ENCODE measurements around the gene KRTAP10-4.

DNA sequence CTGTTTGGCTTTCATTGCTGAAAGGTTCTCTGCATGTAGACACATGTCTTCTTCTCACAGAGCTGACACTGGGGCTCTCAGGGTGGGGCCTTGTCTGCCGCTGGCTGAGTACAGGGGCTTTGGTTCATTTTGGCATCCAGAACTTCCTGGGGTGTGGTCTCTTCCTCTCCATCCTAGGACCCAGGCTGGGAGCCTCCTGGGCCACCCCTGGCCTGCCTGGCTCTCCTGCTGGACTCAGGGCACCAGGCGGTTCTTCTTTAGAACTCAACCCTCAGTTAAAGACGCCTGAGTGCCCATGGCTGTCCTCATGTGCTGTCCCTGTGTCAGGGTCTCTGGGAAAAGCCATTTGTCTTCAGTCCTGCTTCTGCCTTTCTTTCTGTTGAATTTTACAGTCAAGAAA, 12.4 kb downstream of the KRTAP10-4 start:
- TF ChIP-seq CTCF (conservative IDR thresholded peaks at IDR 0.05; ENCODE audit: low read depth in 2 of 2), result no peak
- TF ChIP-seq EZH2phosphoT487 (IDR thresholded peaks at IDR 0.05; ENCODE audit: unreplicated experiment), result no peak
- no peak for TF ChIP-seq EZH2 (IDR thresholded peaks at IDR 0.05; ENCODE audit: low read depth, unreplicated experiment)
- no peak for TF ChIP-seq ZNF331 (CRISPR knock-in tag; IDR thresholded peaks at IDR 0.05; ENCODE audit: low read depth)
- no peak for TF ChIP-seq NANOG (IDR thresholded peaks at IDR 0.05; ENCODE audit: borderline replicate concordance)
- no peak for TF ChIP-seq CREB1 (CRISPR knock-in tag; IDR thresholded peaks at IDR 0.05; ENCODE audit: low read depth)
- TF ChIP-seq POLR2AphosphoS5 (IDR thresholded peaks at IDR 0.05; ENCODE audit: low read depth), result no peak
- TF ChIP-seq, protein P1, sequence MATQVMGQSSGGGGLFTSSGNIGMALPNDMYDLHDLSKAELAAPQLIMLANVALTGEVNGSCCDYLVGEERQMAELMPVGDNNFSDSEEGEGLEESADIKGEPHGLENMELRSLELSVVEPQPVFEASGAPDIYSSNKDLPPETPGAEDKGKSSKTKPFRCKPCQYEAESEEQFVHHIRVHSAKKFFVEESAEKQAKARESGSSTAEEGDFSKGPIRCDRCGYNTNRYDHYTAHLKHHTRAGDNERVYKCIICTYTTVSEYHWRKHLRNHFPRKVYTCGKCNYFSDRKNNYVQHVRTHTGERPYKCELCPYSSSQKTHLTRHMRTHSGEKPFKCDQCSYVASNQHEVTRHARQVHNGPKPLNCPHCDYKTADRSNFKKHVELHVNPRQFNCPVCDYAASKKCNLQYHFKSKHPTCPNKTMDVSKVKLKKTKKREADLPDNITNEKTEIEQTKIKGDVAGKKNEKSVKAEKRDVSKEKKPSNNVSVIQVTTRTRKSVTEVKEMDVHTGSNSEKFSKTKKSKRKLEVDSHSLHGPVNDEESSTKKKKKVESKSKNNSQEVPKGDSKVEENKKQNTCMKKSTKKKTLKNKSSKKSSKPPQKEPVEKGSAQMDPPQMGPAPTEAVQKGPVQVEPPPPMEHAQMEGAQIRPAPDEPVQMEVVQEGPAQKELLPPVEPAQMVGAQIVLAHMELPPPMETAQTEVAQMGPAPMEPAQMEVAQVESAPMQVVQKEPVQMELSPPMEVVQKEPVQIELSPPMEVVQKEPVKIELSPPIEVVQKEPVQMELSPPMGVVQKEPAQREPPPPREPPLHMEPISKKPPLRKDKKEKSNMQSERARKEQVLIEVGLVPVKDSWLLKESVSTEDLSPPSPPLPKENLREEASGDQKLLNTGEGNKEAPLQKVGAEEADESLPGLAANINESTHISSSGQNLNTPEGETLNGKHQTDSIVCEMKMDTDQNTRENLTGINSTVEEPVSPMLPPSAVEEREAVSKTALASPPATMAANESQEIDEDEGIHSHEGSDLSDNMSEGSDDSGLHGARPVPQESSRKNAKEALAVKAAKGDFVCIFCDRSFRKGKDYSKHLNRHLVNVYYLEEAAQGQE (IDR thresholded peaks at IDR 0.05; ENCODE audit: unreplicated experiment), result no peak
- no peak for TF ChIP-seq JUNB (IDR thresholded peaks at IDR 0.05; ENCODE audit: unreplicated experiment)
- TF ChIP-seq ETS1 (IDR thresholded peaks at IDR 0.05), result no peak
- TF ChIP-seq, protein P2, sequence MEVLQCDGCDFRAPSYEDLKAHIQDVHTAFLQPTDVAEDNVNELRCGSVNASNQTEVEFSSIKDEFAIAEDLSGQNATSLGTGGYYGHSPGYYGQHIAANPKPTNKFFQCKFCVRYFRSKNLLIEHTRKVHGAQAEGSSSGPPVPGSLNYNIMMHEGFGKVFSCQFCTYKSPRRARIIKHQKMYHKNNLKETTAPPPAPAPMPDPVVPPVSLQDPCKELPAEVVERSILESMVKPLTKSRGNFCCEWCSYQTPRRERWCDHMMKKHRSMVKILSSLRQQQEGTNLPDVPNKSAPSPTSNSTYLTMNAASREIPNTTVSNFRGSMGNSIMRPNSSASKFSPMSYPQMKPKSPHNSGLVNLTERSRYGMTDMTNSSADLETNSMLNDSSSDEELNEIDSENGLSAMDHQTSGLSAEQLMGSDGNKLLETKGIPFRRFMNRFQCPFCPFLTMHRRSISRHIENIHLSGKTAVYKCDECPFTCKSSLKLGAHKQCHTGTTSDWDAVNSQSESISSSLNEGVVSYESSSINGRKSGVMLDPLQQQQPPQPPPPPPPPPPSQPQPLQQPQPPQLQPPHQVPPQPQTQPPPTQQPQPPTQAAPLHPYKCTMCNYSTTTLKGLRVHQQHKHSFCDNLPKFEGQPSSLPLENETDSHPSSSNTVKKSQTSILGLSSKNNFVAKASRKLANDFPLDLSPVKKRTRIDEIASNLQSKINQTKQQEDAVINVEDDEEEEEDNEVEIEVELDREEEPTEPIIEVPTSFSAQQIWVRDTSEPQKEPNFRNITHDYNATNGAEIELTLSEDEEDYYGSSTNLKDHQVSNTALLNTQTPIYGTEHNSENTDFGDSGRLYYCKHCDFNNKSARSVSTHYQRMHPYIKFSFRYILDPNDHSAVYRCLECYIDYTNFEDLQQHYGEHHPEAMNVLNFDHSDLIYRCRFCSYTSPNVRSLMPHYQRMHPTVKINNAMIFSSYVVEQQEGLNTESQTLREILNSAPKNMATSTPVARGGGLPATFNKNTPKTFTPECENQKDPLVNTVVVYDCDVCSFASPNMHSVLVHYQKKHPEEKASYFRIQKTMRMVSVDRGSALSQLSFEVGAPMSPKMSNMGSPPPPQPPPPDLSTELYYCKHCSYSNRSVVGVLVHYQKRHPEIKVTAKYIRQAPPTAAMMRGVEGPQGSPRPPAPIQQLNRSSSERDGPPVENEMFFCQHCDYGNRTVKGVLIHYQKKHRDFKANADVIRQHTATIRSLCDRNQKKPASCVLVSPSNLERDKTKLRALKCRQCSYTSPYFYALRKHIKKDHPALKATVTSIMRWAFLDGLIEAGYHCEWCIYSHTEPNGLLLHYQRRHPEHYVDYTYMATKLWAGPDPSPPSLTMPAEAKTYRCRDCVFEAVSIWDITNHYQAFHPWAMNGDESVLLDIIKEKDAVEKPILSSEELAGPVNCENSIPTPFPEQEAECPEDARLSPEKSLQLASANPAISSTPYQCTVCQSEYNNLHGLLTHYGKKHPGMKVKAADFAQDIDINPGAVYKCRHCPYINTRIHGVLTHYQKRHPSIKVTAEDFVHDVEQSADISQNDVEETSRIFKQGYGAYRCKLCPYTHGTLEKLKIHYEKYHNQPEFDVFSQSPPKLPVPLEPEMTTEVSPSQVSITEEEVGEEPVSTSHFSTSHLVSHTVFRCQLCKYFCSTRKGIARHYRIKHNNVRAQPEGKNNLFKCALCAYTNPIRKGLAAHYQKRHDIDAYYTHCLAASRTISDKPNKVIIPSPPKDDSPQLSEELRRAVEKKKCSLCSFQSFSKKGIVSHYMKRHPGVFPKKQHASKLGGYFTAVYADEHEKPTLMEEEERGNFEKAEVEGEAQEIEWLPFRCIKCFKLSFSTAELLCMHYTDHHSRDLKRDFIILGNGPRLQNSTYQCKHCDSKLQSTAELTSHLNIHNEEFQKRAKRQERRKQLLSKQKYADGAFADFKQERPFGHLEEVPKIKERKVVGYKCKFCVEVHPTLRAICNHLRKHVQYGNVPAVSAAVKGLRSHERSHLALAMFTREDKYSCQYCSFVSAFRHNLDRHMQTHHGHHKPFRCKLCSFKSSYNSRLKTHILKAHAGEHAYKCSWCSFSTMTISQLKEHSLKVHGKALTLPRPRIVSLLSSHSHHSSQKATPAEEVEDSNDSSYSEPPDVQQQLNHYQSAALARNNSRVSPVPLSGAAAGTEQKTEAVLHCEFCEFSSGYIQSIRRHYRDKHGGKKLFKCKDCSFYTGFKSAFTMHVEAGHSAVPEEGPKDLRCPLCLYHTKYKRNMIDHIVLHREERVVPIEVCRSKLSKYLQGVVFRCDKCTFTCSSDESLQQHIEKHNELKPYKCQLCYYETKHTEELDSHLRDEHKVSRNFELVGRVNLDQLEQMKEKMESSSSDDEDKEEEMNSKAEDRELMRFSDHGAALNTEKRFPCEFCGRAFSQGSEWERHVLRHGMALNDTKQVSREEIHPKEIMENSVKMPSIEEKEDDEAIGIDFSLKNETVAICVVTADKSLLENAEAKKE (CRISPR knock-in tag; IDR thresholded peaks at IDR 0.05), result no peak
- no peak for TF ChIP-seq STAT1 (IDR thresholded peaks at IDR 0.05; ENCODE audit: unreplicated experiment)

Measured in GM23338 (cell line).